B cell (primary cell): ENCODE results near the gene SESTD1. TPM values are rescaled to one million over a fixed set of nuclear protein-coding genes. Genes with fewer than 3 reads are reported as not detected.

Experiments
- ATAC-seq: fragments of 200-7000 bp; cut with Tn5 transposase; one replicate; pipeline ENCODE4 v1.10.0; 2021; ENCODE audit warnings: low read depth, mild to moderate bottlenecking, moderate number of reproducible peaks, moderate library complexity
- CTCF ChIA-PET: fragments of 350-600 bp; sonication (Branson Sonifier 250); formaldehyde crosslinking; loops from one replicate; lab custom pipeline; 2021; ENCODE audit warnings: antibody characterized with exemption, inconsistent platforms; lab: Charles Lee
- POLR2A ChIA-PET: fragments of 350-600 bp; sonication (Branson Sonifier 250); formaldehyde crosslinking; loops from one replicate; lab custom pipeline; 2021; ENCODE audit warnings: antibody characterized with exemption; lab: Charles Lee
- DNase-seq: peaks from one replicate; pipeline ENCODE4 v3.0.0; 2013
- H2AFZ ChIP-seq: 2 replicates; pipeline ENCODE4 v1.6.1; 2012; ENCODE audit warnings: mild to moderate bottlenecking, low read depth, low read length; ENCODE audit not compliant: insufficient read depth, poor library complexity, severe bottlenecking
- H3K27ac ChIP-seq, 2 donors: 1 replicate in 1 of 2; 2 replicates in 1 of 2; pipeline ENCODE4 v1.5.1; 2012 to 2013; ENCODE audit warnings: low read length in 2 of 2, mild to moderate bottlenecking in 2 of 2, moderate library complexity in 1 of 2
- H3K27me3 ChIP-seq, 4 experiments: fragments of 200-600 bp in 1 of 4; sonication (generic) in 1 of 4; replicated peaks in 1 of 4; 1 replicate in 2 of 4; 2 replicates in 2 of 4; pipeline versions ENCODE4 v1.6.1 to v1.7.0; 2013 to 2016; ENCODE audit warnings: low read length in 3 of 4, mild to moderate bottlenecking in 2 of 4, mixed read lengths in 1 of 4, moderate library complexity in 1 of 4; ENCODE audit not compliant: insufficient read depth in 4 of 4, control insufficient read depth in 3 of 4; ENCODE audit errors: control extremely low read depth in 1 of 4
- H3K36me3 ChIP-seq, 2 experiments: replicated peaks in 1 of 2; 1 replicate in 1 of 2; 2 replicates in 1 of 2; pipeline versions ENCODE4 v1.6.1 to v1.7.1; 2013; ENCODE audit warnings: low read length in 1 of 2; ENCODE audit not compliant: insufficient read depth in 2 of 2, control insufficient read depth in 1 of 2; ENCODE audit errors: control extremely low read depth in 1 of 2, extremely low read depth in 1 of 2
- H3K4me1 ChIP-seq, 2 donors: fragments of 200-600 bp in 1 of 2; sonication (generic) in 1 of 2; 1 replicate in 1 of 2; 2 replicates in 1 of 2; pipeline versions ENCODE4 v1.5.1 to v1.6.1; 2013 to 2017; ENCODE audit warnings: low read length in 2 of 2; ENCODE audit not compliant: control insufficient read depth in 2 of 2, insufficient read depth in 2 of 2
- H3K4me2 ChIP-seq: replicated peaks from 2 replicates; pipeline ENCODE3; 2012; ENCODE audit warnings: mild to moderate bottlenecking, low read depth, low read length; ENCODE audit not compliant: poor library complexity, severe bottlenecking
- H3K4me3 ChIP-seq, 5 experiments: fragments of 200-600 bp in 1 of 5; sonication (generic) in 1 of 5; 1 replicate in 3 of 5; 2 replicates in 2 of 5; pipeline versions ENCODE4 v1.5.1 to v1.7.0; 2011 to 2016; ENCODE audit warnings: low read length in 4 of 5, mild to moderate bottlenecking in 4 of 5, low read depth in 2 of 5, control low read depth in 1 of 5, moderate library complexity in 1 of 5; ENCODE audit not compliant: insufficient read depth in 1 of 5; ENCODE audit errors: control extremely low read depth in 1 of 5, extremely low read depth in 1 of 5
- H3K79me2 ChIP-seq: fragments of 200-600 bp; sonication (generic); one replicate; pipeline ENCODE4 v1.6.0; 2016; ENCODE audit warnings: low read length; ENCODE audit not compliant: control insufficient read depth, insufficient read depth
- H3K9ac ChIP-seq: fragments of 200-600 bp; sonication (generic); 2 replicates; pipeline ENCODE4 v1.6.1; 2017; ENCODE audit warnings: mild to moderate bottlenecking, low read length, moderate library complexity
- H3K9me3 ChIP-seq, 3 donors: one replicate each; pipeline versions ENCODE4 v1.6.1 to v1.7.1; 2013; ENCODE audit warnings: low read length in 2 of 3; ENCODE audit not compliant: control insufficient read depth in 2 of 3, insufficient read depth in 1 of 3; ENCODE audit errors: control extremely low read depth in 1 of 3
- H4K20me1 ChIP-seq: 2 replicates; pipeline ENCODE4 v1.6.0; 2012; ENCODE audit warnings: mild to moderate bottlenecking, low read length; ENCODE audit not compliant: insufficient read depth, control insufficient read depth, poor library complexity, severe bottlenecking
- H3K27ac Mint-ChIP-seq: one replicate; pipeline ENCODE4 v1.8.0; 2021; ENCODE audit warnings: mixed read lengths
- H3K27me3 Mint-ChIP-seq: one replicate; pipeline ENCODE4 v1.8.0; 2021; ENCODE audit warnings: mixed read lengths
- H3K4me1 Mint-ChIP-seq: one replicate; pipeline ENCODE4 v1.8.0; 2021; ENCODE audit warnings: mixed read lengths
- H3K4me3 Mint-ChIP-seq: one replicate; pipeline ENCODE4 v1.8.0; 2021; ENCODE audit warnings: mixed read lengths
- H3K9me3 Mint-ChIP-seq: one replicate; pipeline ENCODE4 v1.8.0; 2022; ENCODE audit warnings: mixed read lengths; ENCODE audit not compliant: insufficient read depth
- EZH2 ChIP-seq: IDR thresholded peaks from 2 replicates; pipeline ENCODE4 v1.6.1; 2012; ENCODE audit warnings: borderline replicate concordance, low read depth, mild to moderate bottlenecking, moderate library complexity, low read length; ENCODE audit not compliant: insufficient read depth, poor library complexity, severe bottlenecking
- WGBS: methylation state at CpG from one replicate; pipeline ENCODE4 v1.1.5; 2013; ENCODE audit warnings: missing lambda C conversion rate; ENCODE audit not compliant: insufficient coverage; 5-methylcytosine and 5-hydroxymethylcytosine counted together
- intact Hi-C: fragments of 100-400 bp; cut with micrococcal nuclease; formaldehyde crosslinking; loops from one replicate; pipeline ENCODE4 v1.10.0; 2022
- polyA plus RNA-seq: library from polyadenylated mRNA; depleted of rRNA; stranded (reverse); fragments of >200 nt; gene quantifications from 2 replicates; pipeline ENCODE4 v1.2.3, GENCODE V29; 2012
- total RNA-seq, 2 donors: library from RNA; stranded (reverse); fragments of 120-200 nt in 1 of 2; gene quantifications; 1 replicate in 1 of 2; 2 replicates in 1 of 2; pipeline versions ENCODE4 v1.2.3 to v1.2.4, GENCODE V29; 2013 to 2022
- TF ChIP-seq, protein P1 (sequence below): fragments of 200-600 bp; IDR thresholded peaks from one replicate; pipeline ENCODE4 v1.8.0; 2022; ENCODE audit warnings: antibody characterized with exemption, mild to moderate bottlenecking

SESTD1 gene
- total and polyA plus RNA-seq, 2 donors (not counting 1 experiment from before 2014, with no cell fraction given), result 52.0 to 66.1 TPM

DNA sequence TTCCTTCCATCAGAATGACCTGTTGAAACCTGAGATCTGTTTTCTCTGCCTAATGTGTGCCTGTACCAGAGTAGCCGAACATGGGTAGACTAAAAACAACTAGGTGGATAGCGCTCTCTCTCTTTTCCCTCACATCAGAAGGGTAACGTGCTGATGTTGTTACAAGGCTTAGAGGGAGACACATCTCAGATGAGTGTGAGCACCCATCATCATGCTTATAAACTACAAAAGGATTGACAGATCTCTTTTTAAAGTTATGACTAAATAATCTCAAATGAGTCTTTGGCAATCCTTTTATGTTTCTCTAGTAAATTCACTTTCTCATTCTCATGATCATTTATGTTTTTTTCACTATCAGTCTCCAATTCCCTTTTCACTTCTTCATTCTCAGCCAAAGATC, 139.2 kb downstream of the SESTD1 start:
- peaks cover 6 to 7% of the 10 kb centered on the region in 2 donors for H3K4me1 ChIP-seq
- no peak for DNase-seq
- peaks cover 19% of the 10 kb centered on the region for H3K4me1 Mint-ChIP-seq
- WGBS, result no CpG with 5 or more reads among the region's 3 CpGs
- no peak overlapping the region for H2AFZ ChIP-seq
- H3K27me3 Mint-ChIP-seq, result no peaks in the 10 kb centered on the region
- no peak overlapping the region for H3K4me2 ChIP-seq
- H3K9ac ChIP-seq, result no peak overlapping the region
- ChIA-PET POLR2A (no interaction called here), CTCF (no interaction called here)
- no peak overlapping the region for H3K27ac ChIP-seq
- no peaks in the 10 kb centered on the region for H4K20me1 ChIP-seq
- no peak overlapping the region for H3K27ac Mint-ChIP-seq
- no peaks in the 10 kb centered on the region for H3K9me3 ChIP-seq
- no peak overlapping the region for H3K4me3 ChIP-seq
- no peak for ATAC-seq
- no peaks in the 10 kb centered on the region for H3K27me3 ChIP-seq
- peaks cover 6 to 20% of the 10 kb centered on the region in 2 experiments for H3K36me3 ChIP-seq
- TF ChIP-seq EZH2, result no peak
- TF ChIP-seq, protein P1, sequence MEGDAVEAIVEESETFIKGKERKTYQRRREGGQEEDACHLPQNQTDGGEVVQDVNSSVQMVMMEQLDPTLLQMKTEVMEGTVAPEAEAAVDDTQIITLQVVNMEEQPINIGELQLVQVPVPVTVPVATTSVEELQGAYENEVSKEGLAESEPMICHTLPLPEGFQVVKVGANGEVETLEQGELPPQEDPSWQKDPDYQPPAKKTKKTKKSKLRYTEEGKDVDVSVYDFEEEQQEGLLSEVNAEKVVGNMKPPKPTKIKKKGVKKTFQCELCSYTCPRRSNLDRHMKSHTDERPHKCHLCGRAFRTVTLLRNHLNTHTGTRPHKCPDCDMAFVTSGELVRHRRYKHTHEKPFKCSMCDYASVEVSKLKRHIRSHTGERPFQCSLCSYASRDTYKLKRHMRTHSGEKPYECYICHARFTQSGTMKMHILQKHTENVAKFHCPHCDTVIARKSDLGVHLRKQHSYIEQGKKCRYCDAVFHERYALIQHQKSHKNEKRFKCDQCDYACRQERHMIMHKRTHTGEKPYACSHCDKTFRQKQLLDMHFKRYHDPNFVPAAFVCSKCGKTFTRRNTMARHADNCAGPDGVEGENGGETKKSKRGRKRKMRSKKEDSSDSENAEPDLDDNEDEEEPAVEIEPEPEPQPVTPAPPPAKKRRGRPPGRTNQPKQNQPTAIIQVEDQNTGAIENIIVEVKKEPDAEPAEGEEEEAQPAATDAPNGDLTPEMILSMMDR, result no peak
- no peak overlapping the region for H3K4me3 Mint-ChIP-seq
- intact Hi-C loops, result loop anchor here (5.0 kb wide), 1 partner anchor 163 kb away; no protein-coding TSS in a partner anchor
- no peaks in the 10 kb centered on the region for H3K9me3 Mint-ChIP-seq
- no peaks in the 10 kb centered on the region for H3K79me2 ChIP-seq

DNA sequence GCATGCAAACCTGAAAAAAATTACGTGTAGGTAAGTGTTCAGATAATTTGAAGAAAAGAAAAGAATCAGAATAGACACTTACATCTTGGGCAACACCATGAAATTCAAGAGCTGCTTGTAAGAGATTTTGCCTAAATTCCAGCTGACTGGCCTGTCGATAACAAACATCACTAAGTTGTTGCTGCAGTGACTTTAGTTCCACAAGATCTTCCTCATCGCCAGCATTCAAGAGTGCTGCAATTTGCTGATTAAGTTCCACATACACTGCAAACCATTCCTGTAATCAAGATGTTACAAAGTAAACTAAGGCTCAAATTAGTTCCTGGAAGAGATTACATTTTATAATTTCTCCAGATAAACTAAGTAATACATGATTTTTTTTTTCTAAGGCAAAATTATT, 140.3 kb downstream of the SESTD1 start:
- Histone ChIP-seq H3K9ac (no peak overlapping the region), H3K4me2 (no peak overlapping the region), H3K36me3 (peaks cover 13 to 31% of the 10 kb centered on the region in 2 experiments), H3K4me3 (no peak overlapping the region), H3K27ac (no peak overlapping the region), H3K79me2 (no peaks in the 10 kb centered on the region), H3K27me3 (no peaks in the 10 kb centered on the region), H3K9me3 (no peaks in the 10 kb centered on the region), H4K20me1 (no peaks in the 10 kb centered on the region), H2AFZ (no peak overlapping the region), H3K4me1 (peaks cover 6 to 7% of the 10 kb centered on the region in 2 donors)
- no peaks in the 10 kb centered on the region for H3K9me3 Mint-ChIP-seq
- no peak for DNase-seq
- CTCF ChIA-PET, result interaction anchor here (4.7 kb wide), 1 partner anchor 235 kb away, joined by 23 read pairs; no protein-coding TSS in a partner anchor
- H3K27me3 Mint-ChIP-seq, result no peaks in the 10 kb centered on the region
- WGBS, result 100% methylated on average over 2 of the region's 3 CpGs
- POLR2A ChIA-PET, result no interaction called here
- H3K4me3 Mint-ChIP-seq, result no peak overlapping the region
- intact Hi-C loops, result no loop called here
- ATAC-seq, result no peak
- no peak for TF ChIP-seq EZH2
- TF ChIP-seq, protein P1, result no peak
- H3K27ac Mint-ChIP-seq, result no peak overlapping the region
- H3K4me1 Mint-ChIP-seq, result peaks cover 19% of the 10 kb centered on the region
